GM18519 (cell line): ENCODE data around the gene SPOP.
"Not testable (repeated sequence)": the region's sequence is repeated elsewhere in the genome, so short reads cannot be mapped to it uniquely, and the experiment has no call there.

Source experiments
- ATAC-seq: cut with Tn5 transposase; IDR thresholded peaks from one replicate; pipeline ENCODE4 v1.9.1; 2021; ENCODE audit warnings: mild to moderate bottlenecking, moderate library complexity; ENCODE audit not compliant: unreplicated experiment, low FRiP score

The SPOP gene

GRCh38 chr17:49677933-49678847, at the start of gene SPOP:
Gene SPOP (minus strand): TSS chr17:49678097. CDS start chr17:49622810, 55,287 bp downstream.
- ATAC-seq: peak; percentile 54

DNA sequence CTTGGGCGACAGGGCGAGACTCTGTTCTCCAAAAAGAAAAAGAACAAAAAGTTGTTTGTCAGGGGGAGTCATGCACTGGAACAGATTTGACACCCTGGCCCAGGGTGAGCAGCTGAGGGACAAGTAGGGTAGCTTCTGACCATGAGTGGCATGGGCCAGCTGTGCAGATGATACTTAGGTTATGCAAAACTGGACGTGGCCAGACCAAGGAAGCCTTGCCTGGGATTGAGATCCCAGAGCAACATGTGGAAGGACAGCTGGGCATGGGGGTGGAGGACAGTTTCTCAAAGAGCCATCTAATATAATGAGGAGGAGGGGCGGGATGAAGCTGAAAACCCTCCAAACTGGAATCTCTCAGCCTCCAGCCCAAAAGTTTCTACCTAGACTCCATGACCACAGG, 49.5 kb upstream of the SPOP start:
- ATAC-seq: no peak

DNA sequence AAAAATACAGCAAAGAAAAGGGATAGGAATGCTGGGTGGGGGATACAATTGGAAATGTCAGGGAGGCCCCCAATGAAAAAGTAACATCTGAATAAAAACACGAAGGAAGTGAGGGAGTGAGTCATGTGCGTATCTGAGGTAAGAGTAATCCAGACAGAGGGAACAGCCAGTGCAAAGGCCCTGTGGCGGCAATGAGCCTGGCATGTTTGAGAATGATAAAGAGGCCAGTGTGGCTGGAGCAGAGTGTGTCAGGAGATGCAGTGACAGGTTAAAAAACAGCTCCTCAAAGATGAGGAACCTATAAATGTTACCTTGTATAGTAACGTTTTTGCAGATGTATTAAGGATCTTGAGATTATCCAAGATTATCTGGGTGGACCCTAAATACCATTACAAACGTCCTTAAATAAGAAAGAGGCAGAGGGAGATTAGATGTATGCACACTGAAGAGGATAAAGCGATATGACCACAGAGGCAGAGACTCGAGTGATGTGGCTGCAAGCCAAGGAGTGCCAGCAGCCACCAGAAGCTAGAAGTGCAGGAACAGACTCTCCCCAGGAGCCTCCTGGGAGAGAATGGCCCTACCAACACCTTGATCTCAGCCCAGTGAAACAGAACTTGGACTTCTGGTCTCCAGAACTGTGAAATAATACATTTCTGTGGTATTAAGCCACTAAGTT, 47.7 kb upstream of the SPOP start:
- no peak for ATAC-seq

- not testable (repeated sequence) for ATAC-seq
Measured at GRCh38 chr17:49724552-49724951, 46.7 kb upstream of the SPOP start.

DNA sequence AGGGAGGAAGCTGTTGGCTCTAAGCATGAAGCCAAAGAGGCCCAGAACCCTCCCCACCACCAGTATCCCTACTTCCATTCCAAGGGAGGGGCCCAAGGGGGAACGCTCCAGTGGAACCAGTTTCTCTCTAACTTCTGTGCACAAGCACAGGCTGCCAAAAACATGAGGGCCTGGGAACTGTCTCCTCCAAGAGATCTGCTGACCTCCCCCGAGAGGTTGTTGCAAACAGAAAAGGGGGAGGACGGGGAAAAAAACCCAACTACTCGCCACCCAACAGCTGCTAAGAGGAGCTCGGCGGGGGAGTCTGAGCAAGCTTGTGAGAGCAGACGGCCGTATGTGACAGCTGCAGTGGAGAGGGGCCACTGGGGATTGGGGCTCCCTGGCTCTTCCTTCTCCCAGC, 45.5 kb upstream of the SPOP start:
- ATAC-seq: no peak

- no peak for ATAC-seq
Measured at GRCh38 chr17:49722066-49722465, 44.2 kb upstream of the SPOP start.

GRCh38 chr17:49717371-49717861, 39.5 kb upstream of the SPOP start:
- no peak for ATAC-seq

DNA sequence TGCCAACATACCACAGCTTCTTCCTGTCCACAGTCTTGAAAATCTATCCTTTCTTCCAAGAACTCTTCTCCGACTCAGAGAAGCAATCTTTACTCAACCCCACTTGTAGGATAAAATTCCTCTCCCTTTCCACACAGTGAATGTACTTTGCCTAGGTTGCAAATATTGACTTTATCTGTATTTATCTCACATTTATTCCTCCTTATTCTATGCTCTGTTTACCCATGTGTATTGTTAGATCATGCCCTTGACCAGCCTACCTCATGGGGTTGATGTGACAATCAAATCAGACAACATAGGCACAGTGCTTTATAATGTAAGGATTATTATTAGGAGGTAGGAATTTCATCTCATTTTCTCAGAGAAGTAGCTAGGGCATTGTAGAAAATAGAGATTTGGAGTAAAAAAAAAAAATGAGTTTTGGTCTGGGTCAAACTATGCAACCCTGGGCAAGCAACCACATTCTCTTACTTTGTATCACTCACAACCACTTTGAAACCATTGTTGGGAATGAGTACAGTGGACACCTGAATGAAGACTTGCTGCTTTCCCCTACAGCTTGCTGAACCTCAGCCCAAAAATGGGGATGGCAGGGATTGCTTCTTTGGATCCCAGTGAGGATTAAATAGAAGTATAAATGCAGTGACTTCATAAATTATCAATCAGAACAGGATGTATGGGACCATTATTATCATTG, 38.9 kb upstream of the SPOP start:
- no peak for ATAC-seq

DNA sequence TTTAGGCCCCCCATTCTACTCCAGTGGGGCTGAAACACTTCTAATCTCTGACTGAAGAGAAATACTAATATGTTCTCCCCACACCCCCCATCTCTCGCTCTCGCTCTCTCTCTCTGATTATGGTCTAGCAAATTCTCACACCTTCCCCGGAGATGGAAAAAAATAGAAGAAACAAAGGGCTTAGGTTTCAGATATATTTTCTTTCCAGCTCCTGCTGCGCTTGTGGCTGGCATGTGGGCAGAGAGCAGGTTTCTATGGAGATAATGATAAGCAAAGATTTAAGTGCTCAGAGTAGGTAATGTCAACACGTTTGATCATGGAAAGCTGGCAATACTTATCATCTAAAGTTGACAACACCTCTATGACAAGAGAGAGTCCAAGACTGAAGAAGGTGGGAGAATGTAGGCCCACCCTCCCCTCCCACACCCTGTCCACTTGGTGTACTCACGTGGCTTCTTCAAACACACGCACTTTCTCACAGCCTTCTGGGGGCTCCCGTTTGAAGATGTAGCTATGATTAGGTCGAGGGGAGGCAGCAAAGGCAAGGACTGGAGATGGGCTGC, 37.9 kb upstream of the SPOP start:
- ATAC-seq: no peak

DNA sequence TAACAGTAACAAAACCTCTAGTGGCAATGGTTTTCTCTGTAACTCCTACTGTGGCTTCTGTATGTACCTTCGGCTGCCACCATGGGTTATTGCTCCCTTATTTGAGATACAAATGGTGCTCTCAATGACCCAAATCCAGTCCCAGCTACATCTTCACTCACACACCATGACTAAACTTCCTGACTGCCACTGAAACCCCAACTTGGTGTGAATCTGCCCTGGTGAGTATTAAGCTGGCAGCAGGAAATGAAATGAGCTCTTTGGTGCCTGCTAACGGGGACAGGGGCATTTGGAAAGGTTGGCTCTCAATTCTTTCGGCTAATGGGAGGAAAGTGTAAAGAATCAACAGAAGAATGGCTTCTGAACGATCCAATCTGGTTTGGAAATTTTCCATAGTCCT, 37.3 kb upstream of the SPOP start:
- no peak for ATAC-seq

- no peak for ATAC-seq
Measured at GRCh38 chr17:49708515-49709183, 30.8 kb upstream of the SPOP start.

DNA sequence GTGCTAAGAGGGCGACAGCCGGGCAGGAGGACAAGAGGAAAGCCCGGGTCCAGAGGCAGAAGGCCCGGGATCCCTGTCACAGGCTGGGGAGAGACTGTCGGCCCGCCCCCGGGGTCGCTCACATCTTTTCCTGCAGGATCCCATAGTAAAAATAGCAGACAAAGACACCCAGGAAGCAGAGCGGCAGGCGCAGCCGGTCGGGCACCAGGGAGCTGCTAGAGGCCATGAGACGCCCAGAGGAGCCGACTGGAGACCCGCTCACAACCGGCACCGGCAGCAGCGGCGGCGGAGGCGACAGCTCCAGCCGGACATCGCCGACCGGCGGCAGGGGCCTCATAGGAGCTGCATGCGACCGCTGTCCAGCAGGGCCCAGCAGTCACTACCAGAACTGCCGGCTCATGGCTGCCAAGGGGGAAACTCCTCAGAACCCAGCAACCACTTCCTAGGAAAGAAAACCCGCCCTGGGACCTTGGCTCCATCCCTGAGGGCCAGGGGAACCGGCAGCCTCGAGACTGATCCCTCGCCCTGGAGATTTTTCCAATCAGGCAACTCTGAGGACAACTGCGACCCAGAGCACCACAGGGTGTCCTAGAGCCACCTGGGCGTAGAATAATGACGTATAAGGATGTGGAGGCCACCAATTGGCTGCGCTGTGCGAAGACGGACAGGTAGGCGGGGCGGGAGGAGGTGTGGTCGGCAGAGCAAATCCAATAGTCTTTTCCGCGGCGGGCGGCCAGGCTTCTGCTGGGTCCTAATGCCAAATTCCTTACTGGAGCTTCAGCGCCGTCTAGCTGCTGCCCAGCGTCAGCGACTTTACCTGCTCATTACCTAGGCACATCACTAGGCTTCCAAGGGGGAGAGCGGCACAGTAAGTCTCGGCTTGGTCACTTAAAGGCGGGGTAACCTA, 30.0 kb upstream of the SPOP start, which contains the start of gene SLC35B1:
SLC35B1 (minus strand) TSS at position 357 of the 907 bp plus-strand sequence; CDS start at position 226, 131 bp downstream.
- ATAC-seq: peak; percentile 78

DNA sequence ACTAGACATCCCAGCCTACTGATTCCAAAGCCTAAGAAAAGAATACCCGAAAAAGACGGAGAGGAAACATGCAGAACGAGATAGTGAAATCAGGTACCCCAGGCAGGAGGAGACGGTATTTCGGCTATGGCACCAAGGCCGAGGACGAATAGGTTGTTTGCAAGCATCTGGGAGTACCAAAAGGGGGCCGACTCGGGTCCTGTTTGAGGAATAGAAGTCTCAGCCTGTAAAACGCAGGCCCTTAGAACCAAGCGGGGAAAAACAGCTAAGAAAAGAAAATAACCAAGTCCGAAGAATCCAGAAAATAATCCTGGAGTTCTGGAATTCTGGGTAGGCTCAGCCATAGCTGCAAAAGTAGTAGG, 29.3 kb upstream of the SPOP start:
- ATAC-seq: no peak

GRCh38 chr17:49705254-49705653, 27.4 kb upstream of the SPOP start:
- ATAC-seq: no peak

- ATAC-seq: no peak
Measured at GRCh38 chr17:49703557-49704277, 25.8 kb upstream of the SPOP start.

DNA sequence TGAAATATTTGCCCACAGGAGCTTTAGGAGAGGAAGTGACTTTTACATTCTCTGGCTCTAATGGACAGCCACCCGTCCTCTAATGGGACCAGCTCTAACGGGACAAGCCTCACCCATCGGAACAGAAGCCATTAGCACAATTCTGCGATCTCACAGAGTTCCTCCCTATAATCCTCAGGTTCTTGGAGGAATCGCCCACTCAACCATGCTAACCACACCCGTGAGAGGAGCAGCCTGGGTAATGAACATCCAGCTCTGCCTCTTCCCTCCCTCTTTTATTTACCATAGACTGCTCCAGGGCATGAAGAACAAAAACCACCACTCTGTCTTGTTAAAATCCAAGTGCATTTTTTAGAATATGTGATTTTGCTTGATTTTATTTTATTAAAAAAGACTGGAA, 23.1 kb upstream of the SPOP start:
- ATAC-seq: no peak

- no peak for ATAC-seq
Measured at GRCh38 chr17:49699966-49700575, 22.2 kb upstream of the SPOP start.

- no peak for ATAC-seq
Measured at GRCh38 chr17:49698005-49698404, 20.1 kb upstream of the SPOP start.
